GM12875 (cell line): ENCODE results near the gene KRTDAP.

Experiments
- H3K4me3 ChIP-seq: one replicate; pipeline ENCODE4 v1.5.1; 2011; ENCODE audit warnings: low read depth, low read length, control low read depth
- TF ChIP-seq, protein P1 (sequence below): IDR thresholded peaks from 2 replicates; pipeline ENCODE4 v1.5.1; 2011; ENCODE audit warnings: low read depth, mild to moderate bottlenecking, control low read depth, inconsistent platforms, low read length, moderate library complexity, borderline replicate concordance; ENCODE audit not compliant: insufficient read depth

KRTDAP gene

GRCh38 chr19:35439921-35440320, 50.3 kb downstream of the KRTDAP start:
- TF ChIP-seq, protein P1, sequence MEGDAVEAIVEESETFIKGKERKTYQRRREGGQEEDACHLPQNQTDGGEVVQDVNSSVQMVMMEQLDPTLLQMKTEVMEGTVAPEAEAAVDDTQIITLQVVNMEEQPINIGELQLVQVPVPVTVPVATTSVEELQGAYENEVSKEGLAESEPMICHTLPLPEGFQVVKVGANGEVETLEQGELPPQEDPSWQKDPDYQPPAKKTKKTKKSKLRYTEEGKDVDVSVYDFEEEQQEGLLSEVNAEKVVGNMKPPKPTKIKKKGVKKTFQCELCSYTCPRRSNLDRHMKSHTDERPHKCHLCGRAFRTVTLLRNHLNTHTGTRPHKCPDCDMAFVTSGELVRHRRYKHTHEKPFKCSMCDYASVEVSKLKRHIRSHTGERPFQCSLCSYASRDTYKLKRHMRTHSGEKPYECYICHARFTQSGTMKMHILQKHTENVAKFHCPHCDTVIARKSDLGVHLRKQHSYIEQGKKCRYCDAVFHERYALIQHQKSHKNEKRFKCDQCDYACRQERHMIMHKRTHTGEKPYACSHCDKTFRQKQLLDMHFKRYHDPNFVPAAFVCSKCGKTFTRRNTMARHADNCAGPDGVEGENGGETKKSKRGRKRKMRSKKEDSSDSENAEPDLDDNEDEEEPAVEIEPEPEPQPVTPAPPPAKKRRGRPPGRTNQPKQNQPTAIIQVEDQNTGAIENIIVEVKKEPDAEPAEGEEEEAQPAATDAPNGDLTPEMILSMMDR, result no peak

GRCh38 chr19:35438527-35438926, 51.7 kb downstream of the KRTDAP start:
- no peak overlapping the region for H3K4me3 ChIP-seq
- TF ChIP-seq, protein P1, result no peak

More at GRCh38 chr19:35439921-35440320, 50.3 kb downstream of the KRTDAP start:
- H3K4me3 ChIP-seq, result no peak overlapping the region

- H3K4me3 ChIP-seq, result no peak overlapping the region
- TF ChIP-seq, protein P1, result no peak
These were observed 52.2 kb downstream of the KRTDAP start for GRCh38 chr19:35438096-35438495.

- TF ChIP-seq, protein P1, result no peak
These were observed 52.8 kb downstream of the KRTDAP start for GRCh38 chr19:35437406-35437951.

More at GRCh38 chr19:35437406-35437951, 52.8 kb downstream of the KRTDAP start:
- H3K4me3 ChIP-seq, result no peak overlapping the region
